Vagina (tissue), 2 donors: ENCODE measurements around the gene MCRS1. TPM values are rescaled to one million over a fixed set of nuclear protein-coding genes. Genes with fewer than 3 reads are reported as not detected.

Source experiments
- DNase-seq, 2 donors: peaks; one replicate each; pipeline ENCODE4 v3.0.0-alpha.2; 2017; ENCODE audit errors: extremely low spot score in 2 of 2
- H3K27ac ChIP-seq: fragments of 200-600 bp; sonication (generic); one replicate; pipeline ENCODE4 v1.5.1; 2019
- H3K27me3 ChIP-seq: fragments of 200-600 bp; sonication (generic); one replicate; pipeline ENCODE4 v1.5.1; 2019
- H3K36me3 ChIP-seq, 2 donors: fragments of 200-600 bp; sonication (generic); one replicate each; pipeline ENCODE4 v1.5.1; 2017 to 2019
- H3K4me1 ChIP-seq: fragments of 200-600 bp; sonication (generic); one replicate; pipeline ENCODE4 v1.5.1; 2019
- H3K4me3 ChIP-seq, 2 donors: fragments of 200-600 bp; sonication (generic); 1 replicate in 1 of 2; 2 replicates in 1 of 2; pipeline ENCODE4 v1.5.1; 2016 to 2019
- H3K9me3 ChIP-seq: fragments of 200-600 bp; sonication (generic); one replicate; pipeline ENCODE4 v1.5.1; 2019
- CTCF ChIP-seq, 3 experiments: fragments of 450-650 bp in 2 of 3; fragments of 200-600 bp in 1 of 3; sonication (generic) in 1 of 3; IDR thresholded peaks; one replicate each; pipeline ENCODE4 v1.5.1; 2017 to 2019; ENCODE audit warnings: antibody characterized with exemption in 3 of 3, mild to moderate bottlenecking in 2 of 3, moderate library complexity in 2 of 3
- POLR2A ChIP-seq, 2 donors: fragments of 450-650 bp; IDR thresholded peaks; one replicate each; pipeline ENCODE4 v1.6.1; 2017; ENCODE audit warnings: antibody characterized with exemption in 2 of 2, mild to moderate bottlenecking in 2 of 2, moderate library complexity in 2 of 2
- POLR2AphosphoS5 ChIP-seq, 2 donors: sonication (generic); formaldehyde crosslinking; IDR thresholded peaks; one replicate each; pipeline ENCODE4 v1.9.0; 2017; ENCODE audit warnings: antibody characterized with exemption in 2 of 2, mild to moderate bottlenecking in 2 of 2, low read depth in 1 of 2; ENCODE audit not compliant: insufficient read depth in 1 of 2
- intact Hi-C: fragments of 100-400 bp; cut with DNase I; formaldehyde crosslinking; loops from one replicate; pipeline ENCODE4 v1.15.1; 2023
- total RNA-seq: library from RNA; depleted of rRNA; stranded (reverse); fragments of >200 nt; gene quantifications from one replicate; pipeline ENCODE4 v1.2.3, GENCODE V29; 2016

MCRS1 gene
- total RNA-seq, 1 donor from 2014 or later: 40.8 TPM

GRCh38 chr12:49556391-49557186, 11.4 kb downstream of the MCRS1 start:
- H3K4me1 ChIP-seq: no peaks in the 10 kb centered on the region
- H3K9me3 ChIP-seq: no peaks in the 10 kb centered on the region
- no peaks in the 10 kb centered on the region for H3K27me3 ChIP-seq
- DNase-seq: no peak
- no peak overlapping the region for H3K27ac ChIP-seq
- H3K4me3 ChIP-seq: no peak overlapping the region
- TF ChIP-seq CTCF (IDR thresholded peaks at IDR 0.05) (no peak), POLR2A (IDR thresholded peaks at IDR 0.05) (no peak), POLR2AphosphoS5 (IDR thresholded peaks at IDR 0.05; ENCODE audit: insufficient read depth in 1 of 2, low read depth in 1 of 2) (no peak)
- intact Hi-C loops: no loop called here
- H3K36me3 ChIP-seq: peaks cover 0 to 46% of the 10 kb centered on the region in 2 donors

- Histone ChIP-seq H3K4me3 (no peak overlapping the region), H3K27ac (no peak overlapping the region), H3K36me3 (peaks cover 0 to 38% of the 10 kb centered on the region in 2 donors), H3K9me3 (no peaks in the 10 kb centered on the region), H3K4me1 (no peaks in the 10 kb centered on the region), H3K27me3 (no peaks in the 10 kb centered on the region)
- TF ChIP-seq CTCF (IDR thresholded peaks at IDR 0.05): no peak
- intact Hi-C loops: no loop called here
- no peak for DNase-seq
Observed at GRCh38 chr12:49555631-49556390, 12.1 kb downstream of the MCRS1 start.

DNA sequence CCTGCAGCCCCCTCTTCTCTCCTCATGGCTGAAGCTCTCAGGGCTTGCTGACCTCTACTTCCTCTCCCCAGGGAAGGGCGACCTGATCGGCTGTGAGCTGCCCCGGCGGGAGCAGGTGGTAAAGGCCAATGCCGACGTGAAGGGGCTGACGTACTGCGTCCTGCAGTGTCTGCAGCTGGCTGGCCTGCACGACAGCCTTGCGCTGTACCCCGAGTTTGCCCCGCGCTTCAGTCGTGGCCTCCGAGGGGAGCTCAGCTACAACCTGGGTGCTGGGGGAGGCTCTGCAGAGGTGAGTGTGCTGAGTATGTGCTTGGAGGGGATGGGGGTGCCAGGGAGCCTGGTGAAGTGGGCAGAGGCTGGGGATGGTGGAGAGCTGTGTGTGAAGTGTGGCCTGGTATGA, 13.7 kb downstream of the MCRS1 start:
- Histone ChIP-seq H3K4me1 (peaks cover 4% of the 10 kb centered on the region), H3K9me3 (no peaks in the 10 kb centered on the region), H3K27me3 (no peaks in the 10 kb centered on the region), H3K36me3 (peaks cover 0 to 23% of the 10 kb centered on the region in 2 donors), H3K4me3 (no peak overlapping the region), H3K27ac (no peak overlapping the region)
- TF ChIP-seq POLR2A (IDR thresholded peaks at IDR 0.05) (no peak), CTCF (IDR thresholded peaks at IDR 0.05) (no peak), POLR2AphosphoS5 (IDR thresholded peaks at IDR 0.05; ENCODE audit: insufficient read depth in 1 of 2, low read depth in 1 of 2) (no peak)
- no peak for DNase-seq
- intact Hi-C loops: loop anchor here (5.0 kb wide), 1 partner anchor 68 kb away; the partner anchor contains the start of gene PRPF40B

GRCh38 chr12:49553512-49554088, 14.3 kb downstream of the MCRS1 start:
- Histone ChIP-seq H3K27ac (no peak overlapping the region), H3K4me3 (no peak overlapping the region), H3K4me1 (peaks cover 11% of the 10 kb centered on the region), H3K9me3 (no peaks in the 10 kb centered on the region), H3K27me3 (no peaks in the 10 kb centered on the region), H3K36me3 (peaks cover 0 to 17% of the 10 kb centered on the region in 2 donors)
- intact Hi-C loops: loop anchor here (5.0 kb wide), 1 partner anchor 69 kb away; the partner anchor contains the start of gene PRPF40B
- TF ChIP-seq POLR2AphosphoS5 (IDR thresholded peaks at IDR 0.05; ENCODE audit: insufficient read depth in 1 of 2, low read depth in 1 of 2) (no peak), CTCF (IDR thresholded peaks at IDR 0.05) (no peak), POLR2A (IDR thresholded peaks at IDR 0.05) (no peak)
- DNase-seq: no peak
